ENCODE data around the gene ZNF70. TPM values are rescaled to one million over a fixed set of nuclear protein-coding genes. Genes with fewer than 3 reads are reported as not detected.

ZNF70 gene
- total RNA-seq, 1 experiment from 2014 or later, result 2.3 TPM

DNA sequence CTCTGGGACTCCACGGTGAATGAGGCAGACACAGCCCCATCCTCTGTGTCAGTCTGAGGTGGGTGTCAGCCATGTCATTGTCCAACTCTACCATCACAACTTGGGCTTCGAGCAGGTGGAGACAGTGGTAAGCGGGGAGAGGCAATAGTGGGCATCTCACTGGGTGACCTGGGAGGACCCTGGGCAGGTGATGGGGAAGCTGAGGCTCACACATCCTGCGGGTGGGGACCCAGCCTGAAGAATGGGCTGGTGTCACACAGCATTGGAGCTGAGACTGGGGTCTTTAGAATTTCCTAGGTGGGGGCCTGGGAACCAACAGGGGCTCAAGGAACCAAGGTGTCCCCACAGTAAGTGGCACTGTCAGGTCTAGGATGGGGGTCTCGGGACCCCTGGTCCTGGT, 28.8 kb upstream of the ZNF70 start:
- no peaks in the 10 kb centered on the region for H3K36me3 ChIP-seq (ENCODE audit: low read depth, low read length)
- CTCF ChIA-PET, result no interaction called here
- H3K4me3 ChIP-seq (ENCODE audit: low read length), result no peak overlapping the region
- ATAC-seq (no peak), DNase-seq (no peak)
- no peak overlapping the region for H2AFZ ChIP-seq (ENCODE audit: low read length)
- H3K4me2 ChIP-seq (ENCODE audit: low read length), result no peak overlapping the region
- H3K27ac ChIP-seq (ENCODE audit: low read length), result no peak overlapping the region
- H3K9me2 ChIP-seq (replicated peaks; ENCODE audit: low read length), result no peaks in the 10 kb centered on the region
- H3K9ac ChIP-seq (ENCODE audit: low read length), result no peak overlapping the region
- BruUV-seq (replicated peaks), result no TSS peak
- no peaks in the 10 kb centered on the region for H3F3A ChIP-seq (ENCODE audit: low read length, unreplicated experiment)
- POLR2A ChIA-PET (ENCODE audit: unreplicated experiment), result no interaction called here
- no peaks in the 10 kb centered on the region for H3K9me3 ChIP-seq (ENCODE audit: low read length)
- TF ChIP-seq EZH2 (IDR thresholded peaks at IDR 0.05; ENCODE audit: low read length, unreplicated experiment) (no peak), EZH2phosphoT487 (IDR thresholded peaks at IDR 0.05; ENCODE audit: borderline replicate concordance, low read length) (no peak)
- TF ChIP-seq, protein P1, sequence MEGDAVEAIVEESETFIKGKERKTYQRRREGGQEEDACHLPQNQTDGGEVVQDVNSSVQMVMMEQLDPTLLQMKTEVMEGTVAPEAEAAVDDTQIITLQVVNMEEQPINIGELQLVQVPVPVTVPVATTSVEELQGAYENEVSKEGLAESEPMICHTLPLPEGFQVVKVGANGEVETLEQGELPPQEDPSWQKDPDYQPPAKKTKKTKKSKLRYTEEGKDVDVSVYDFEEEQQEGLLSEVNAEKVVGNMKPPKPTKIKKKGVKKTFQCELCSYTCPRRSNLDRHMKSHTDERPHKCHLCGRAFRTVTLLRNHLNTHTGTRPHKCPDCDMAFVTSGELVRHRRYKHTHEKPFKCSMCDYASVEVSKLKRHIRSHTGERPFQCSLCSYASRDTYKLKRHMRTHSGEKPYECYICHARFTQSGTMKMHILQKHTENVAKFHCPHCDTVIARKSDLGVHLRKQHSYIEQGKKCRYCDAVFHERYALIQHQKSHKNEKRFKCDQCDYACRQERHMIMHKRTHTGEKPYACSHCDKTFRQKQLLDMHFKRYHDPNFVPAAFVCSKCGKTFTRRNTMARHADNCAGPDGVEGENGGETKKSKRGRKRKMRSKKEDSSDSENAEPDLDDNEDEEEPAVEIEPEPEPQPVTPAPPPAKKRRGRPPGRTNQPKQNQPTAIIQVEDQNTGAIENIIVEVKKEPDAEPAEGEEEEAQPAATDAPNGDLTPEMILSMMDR (conservative IDR thresholded peaks at IDR 0.05; ENCODE audit: low read depth, low read length), result no peak
- intact Hi-C loops (cut with micrococcal nuclease), result no loop called here
- H3K4me1 ChIP-seq (ENCODE audit: insufficient read depth, low read length), result peaks cover 9% of the 10 kb centered on the region; the same call in 1 of the 2 replicates
- H3K79me2 ChIP-seq (ENCODE audit: low read length), result no peaks in the 10 kb centered on the region
- H4K20me1 ChIP-seq (ENCODE audit: low read length), result no peaks in the 10 kb centered on the region
- no peaks in the 10 kb centered on the region for H3K27me3 ChIP-seq (ENCODE audit: low read length)

DNA sequence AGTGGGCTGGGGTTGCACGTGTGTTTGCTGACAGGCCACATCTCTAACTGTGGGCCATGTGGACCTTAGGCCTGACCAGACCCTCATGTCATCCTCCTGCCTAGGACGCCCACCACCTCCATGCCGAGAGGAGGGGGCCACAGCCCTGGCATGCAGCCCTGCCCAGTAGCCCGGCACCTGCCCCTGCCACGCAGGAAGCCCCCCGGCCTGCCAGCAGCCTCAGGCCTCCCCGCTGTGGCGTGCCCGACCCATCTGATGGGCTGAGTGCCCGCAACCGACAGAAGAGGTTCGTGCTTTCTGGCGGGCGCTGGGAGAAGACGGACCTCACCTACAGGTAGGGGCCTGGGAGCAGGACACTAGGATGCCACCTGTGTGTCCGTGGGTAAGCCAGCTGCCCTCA, 28.2 kb upstream of the ZNF70 start:
- H3K79me2 ChIP-seq (ENCODE audit: low read length), result no peaks in the 10 kb centered on the region
- H3K9me3 ChIP-seq (ENCODE audit: low read length), result no peaks in the 10 kb centered on the region
- H3K4me1 ChIP-seq (ENCODE audit: insufficient read depth, low read length), result peaks cover 9% of the 10 kb centered on the region; the same call in 1 of the 2 replicates
- H3K9me2 ChIP-seq (replicated peaks; ENCODE audit: low read length), result no peaks in the 10 kb centered on the region
- BruUV-seq (replicated peaks), result no TSS peak
- H3K4me2 ChIP-seq (ENCODE audit: low read length), result no peak overlapping the region
- intact Hi-C loops (cut with micrococcal nuclease), result no loop called here
- no peaks in the 10 kb centered on the region for H3K36me3 ChIP-seq (ENCODE audit: low read depth, low read length)
- no peak overlapping the region for H3K4me3 ChIP-seq (ENCODE audit: low read length)
- H3K9ac ChIP-seq (ENCODE audit: low read length), result no peak overlapping the region
- DNase-seq (no peak), ATAC-seq (no peak)
- POLR2A ChIA-PET (ENCODE audit: unreplicated experiment), result no interaction called here
- H4K20me1 ChIP-seq (ENCODE audit: low read length), result no peaks in the 10 kb centered on the region
- no peaks in the 10 kb centered on the region for H3F3A ChIP-seq (ENCODE audit: low read length, unreplicated experiment)
- CTCF ChIA-PET, result no interaction called here
- H3K27ac ChIP-seq (ENCODE audit: low read length), result no peak overlapping the region
- H3K27me3 ChIP-seq (ENCODE audit: low read length), result no peaks in the 10 kb centered on the region
- no peak for TF ChIP-seq EZH2 (IDR thresholded peaks at IDR 0.05; ENCODE audit: low read length, unreplicated experiment)
- no peak for TF ChIP-seq EZH2phosphoT487 (IDR thresholded peaks at IDR 0.05; ENCODE audit: borderline replicate concordance, low read length)
- TF ChIP-seq, protein P1 (conservative IDR thresholded peaks at IDR 0.05; ENCODE audit: low read depth, low read length), result no peak
- no peak overlapping the region for H2AFZ ChIP-seq (ENCODE audit: low read length)

DNA sequence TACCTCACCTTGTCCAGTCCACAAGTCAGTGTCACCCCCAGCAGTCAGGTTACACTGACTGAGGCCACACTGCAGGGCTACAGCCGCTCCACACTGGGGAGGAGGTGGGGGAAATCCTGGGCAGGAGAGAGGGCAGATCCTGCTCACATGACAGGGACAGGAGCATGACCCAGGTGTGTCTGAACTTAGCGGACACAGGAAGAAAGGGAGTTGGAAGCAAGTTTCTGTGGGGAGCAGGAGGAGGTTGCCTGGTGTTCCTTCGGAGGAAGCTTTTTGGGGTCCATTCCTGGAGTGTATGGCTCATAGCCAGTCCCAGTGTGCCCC, 27.6 kb upstream of the ZNF70 start:
- Histone ChIP-seq H3K79me2 (ENCODE audit: low read length) (no peaks in the 10 kb centered on the region), H4K20me1 (ENCODE audit: low read length) (no peaks in the 10 kb centered on the region), H3K4me1 (ENCODE audit: insufficient read depth, low read length) (peaks cover 9% of the 10 kb centered on the region; the same call in 1 of the 2 replicates), H3K9ac (ENCODE audit: low read length) (no peak overlapping the region), H3K4me3 (ENCODE audit: low read length) (no peak overlapping the region), H3F3A (ENCODE audit: low read length, unreplicated experiment) (no peaks in the 10 kb centered on the region), H3K9me3 (ENCODE audit: low read length) (no peaks in the 10 kb centered on the region), H3K27ac (ENCODE audit: low read length) (no peak overlapping the region), H3K36me3 (ENCODE audit: low read depth, low read length) (no peaks in the 10 kb centered on the region), H3K4me2 (ENCODE audit: low read length) (no peak overlapping the region), H3K9me2 (replicated peaks; ENCODE audit: low read length) (no peaks in the 10 kb centered on the region), H3K27me3 (ENCODE audit: low read length) (no peaks in the 10 kb centered on the region), H2AFZ (ENCODE audit: low read length) (no peak overlapping the region)
- DNase-seq (no peak), ATAC-seq (no peak)
- no TSS peak for BruUV-seq (replicated peaks)
- CTCF ChIA-PET, result no interaction called here
- TF ChIP-seq EZH2phosphoT487 (IDR thresholded peaks at IDR 0.05; ENCODE audit: borderline replicate concordance, low read length) (no peak), EZH2 (IDR thresholded peaks at IDR 0.05; ENCODE audit: low read length, unreplicated experiment) (no peak)
- intact Hi-C loops (cut with micrococcal nuclease), result no loop called here
- POLR2A ChIA-PET (ENCODE audit: unreplicated experiment), result no interaction called here
